B cell (primary cell): ENCODE data around the gene TMEM94.

Source experiments
- EZH2 ChIP-seq: IDR thresholded peaks from 2 replicates; pipeline ENCODE4 v1.6.1; 2012; ENCODE audit warnings: borderline replicate concordance, low read depth, mild to moderate bottlenecking, moderate library complexity, low read length; ENCODE audit not compliant: insufficient read depth, poor library complexity, severe bottlenecking
- TF ChIP-seq, protein P1 (sequence below): fragments of 200-600 bp; IDR thresholded peaks from one replicate; pipeline ENCODE4 v1.8.0; 2022; ENCODE audit warnings: antibody characterized with exemption, mild to moderate bottlenecking

GRCh38 chr17:75468291-75468754 lies 11.9 kb downstream of the TMEM94 start:
- TF ChIP-seq, protein P1, sequence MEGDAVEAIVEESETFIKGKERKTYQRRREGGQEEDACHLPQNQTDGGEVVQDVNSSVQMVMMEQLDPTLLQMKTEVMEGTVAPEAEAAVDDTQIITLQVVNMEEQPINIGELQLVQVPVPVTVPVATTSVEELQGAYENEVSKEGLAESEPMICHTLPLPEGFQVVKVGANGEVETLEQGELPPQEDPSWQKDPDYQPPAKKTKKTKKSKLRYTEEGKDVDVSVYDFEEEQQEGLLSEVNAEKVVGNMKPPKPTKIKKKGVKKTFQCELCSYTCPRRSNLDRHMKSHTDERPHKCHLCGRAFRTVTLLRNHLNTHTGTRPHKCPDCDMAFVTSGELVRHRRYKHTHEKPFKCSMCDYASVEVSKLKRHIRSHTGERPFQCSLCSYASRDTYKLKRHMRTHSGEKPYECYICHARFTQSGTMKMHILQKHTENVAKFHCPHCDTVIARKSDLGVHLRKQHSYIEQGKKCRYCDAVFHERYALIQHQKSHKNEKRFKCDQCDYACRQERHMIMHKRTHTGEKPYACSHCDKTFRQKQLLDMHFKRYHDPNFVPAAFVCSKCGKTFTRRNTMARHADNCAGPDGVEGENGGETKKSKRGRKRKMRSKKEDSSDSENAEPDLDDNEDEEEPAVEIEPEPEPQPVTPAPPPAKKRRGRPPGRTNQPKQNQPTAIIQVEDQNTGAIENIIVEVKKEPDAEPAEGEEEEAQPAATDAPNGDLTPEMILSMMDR, result no peak
- no peak for TF ChIP-seq EZH2
